Endodermal cell (in vitro differentiated cells): ENCODE measurements around the gene RCAN2. TPM values are rescaled to one million over a fixed set of nuclear protein-coding genes. Genes with fewer than 3 reads are reported as not detected.

ENCODE experiments used
- DNase-seq: peaks from one replicate; pipeline ENCODE4 v3.0.0-alpha.2; 2017
- H3K27ac ChIP-seq: 2 replicates; pipeline ENCODE4 v1.5.1; 2013; ENCODE audit warnings: mild to moderate bottlenecking, low read depth, low read length, moderate library complexity
- H3K27me3 ChIP-seq: 2 replicates; pipeline ENCODE4 v1.6.1; 2013; ENCODE audit warnings: mild to moderate bottlenecking, low read length, moderate library complexity; ENCODE audit not compliant: insufficient read depth, control insufficient read depth, poor library complexity, severe bottlenecking
- H3K36me3 ChIP-seq: 2 replicates; pipeline ENCODE4 v1.7.0; 2013; ENCODE audit warnings: mild to moderate bottlenecking, low read length, moderate library complexity; ENCODE audit not compliant: control insufficient read depth, insufficient read depth
- H3K4me1 ChIP-seq: one replicate; pipeline ENCODE4 v1.7.0; 2013; ENCODE audit warnings: low read length; ENCODE audit not compliant: control insufficient read depth, insufficient read depth
- H3K4me3 ChIP-seq: 2 replicates; pipeline ENCODE4 v1.5.1; 2013; ENCODE audit warnings: mild to moderate bottlenecking, low read length, moderate library complexity
- H3K9ac ChIP-seq: 2 replicates; pipeline ENCODE4 v1.6.1; 2013; ENCODE audit warnings: mild to moderate bottlenecking, low read length, moderate library complexity; ENCODE audit not compliant: poor library complexity, severe bottlenecking; ENCODE audit errors: extremely low read depth
- H3K9me3 ChIP-seq: 2 replicates; pipeline ENCODE4 v1.6.1; 2013; ENCODE audit warnings: mild to moderate bottlenecking, low read length, moderate library complexity; ENCODE audit not compliant: control insufficient read depth
- H3K27ac Mint-ChIP-seq: 2 replicates; pipeline ENCODE4 v1.8.0; 2020; ENCODE audit warnings: mixed read lengths
- H3K27me3 Mint-ChIP-seq: 2 replicates; pipeline ENCODE4 v1.8.0; 2021; ENCODE audit warnings: mild to moderate bottlenecking, mixed read lengths; ENCODE audit not compliant: insufficient read depth
- H3K36me3 Mint-ChIP-seq: 2 replicates; pipeline ENCODE4 v1.8.0; 2020; ENCODE audit warnings: low read depth, mixed read lengths
- H3K4me1 Mint-ChIP-seq: 2 replicates; pipeline ENCODE4 v1.8.0; 2020; ENCODE audit warnings: mixed read lengths
- H3K4me3 Mint-ChIP-seq: 2 replicates; pipeline ENCODE4 v1.8.0; 2020; ENCODE audit warnings: mild to moderate bottlenecking, moderate library complexity, mixed read lengths
- H3K9me3 Mint-ChIP-seq: 2 replicates; pipeline ENCODE4 v1.8.0; 2020; ENCODE audit warnings: mild to moderate bottlenecking, mixed read lengths
- WGBS, 2 experiments: methylation state at CpG; one replicate each; pipeline versions ENCODE4 v1.1.5 to v1.1.7; 2013; ENCODE audit warnings: missing lambda C conversion rate in 2 of 2, mixed read lengths in 1 of 2; ENCODE audit not compliant: insufficient coverage in 1 of 2, insufficient read length in 1 of 2; 5-methylcytosine and 5-hydroxymethylcytosine counted together
- total RNA-seq, 2 donors: library from RNA; stranded (reverse); fragmentation: NEBNext Ultra II Directional in 1 of 2; extraction: Animal tissue kit (Norgen Biotek cat#: 25700) in 1 of 2; gene quantifications; 2 replicates in 1 of 2; 3 replicates in 1 of 2; pipeline ENCODE4 v1.2.1, GENCODE V29; 2021
- TF ChIP-seq, protein P1 (sequence below): fragments of 200-600 bp; sonication (generic); conservative IDR thresholded peaks from 2 replicates; pipeline ENCODE4 v1.5.0; 2021; ENCODE audit warnings: antibody characterized with exemption, mild to moderate bottlenecking

RCAN2 gene
- total RNA-seq, 2 donors from 2014 or later, result 15.7 to 16.7 TPM

DNA sequence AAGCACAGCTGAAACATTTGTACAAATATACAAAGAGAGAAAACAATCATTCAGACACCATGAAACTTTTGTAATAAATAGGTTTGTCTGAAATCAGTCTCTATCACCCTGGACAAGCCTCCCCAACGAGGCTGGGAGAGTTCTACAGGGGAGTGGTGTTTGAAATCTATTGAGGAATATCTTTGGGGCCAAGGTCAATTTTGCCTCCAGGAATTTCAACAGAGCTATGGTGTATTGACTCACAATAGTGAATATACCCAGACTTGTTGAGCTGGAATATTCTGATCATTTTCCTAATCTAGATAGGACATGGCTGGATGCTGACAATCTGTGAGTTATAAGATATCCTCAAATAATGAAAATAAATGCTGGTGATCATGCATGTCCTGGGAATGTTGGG, 269.0 kb downstream of the RCAN2 start:
- Mint-ChIP-seq H3K27ac (no peak overlapping the region), H3K9me3 (peaks cover 4% of the 10 kb centered on the region), H3K4me1 (peaks cover 2% of the 10 kb centered on the region), H3K36me3 (no peaks in the 10 kb centered on the region), H3K4me3 (no peak overlapping the region), H3K27me3 (peaks cover 3% of the 10 kb centered on the region)
- 79% methylated on average over 1 of the region's 1 CpG; no CpG with 5 or more reads in 1 of the 2 experiments for WGBS, 2 experiments
- Histone ChIP-seq H3K36me3 (no peaks in the 10 kb centered on the region), H3K27ac (no peak overlapping the region), H3K27me3 (no peaks in the 10 kb centered on the region), H3K9ac (no peak overlapping the region), H3K4me3 (no peak overlapping the region), H3K9me3 (no peaks in the 10 kb centered on the region), H3K4me1 (peaks cover 2% of the 10 kb centered on the region)
- DNase-seq, result no peak
- TF ChIP-seq, protein P1, sequence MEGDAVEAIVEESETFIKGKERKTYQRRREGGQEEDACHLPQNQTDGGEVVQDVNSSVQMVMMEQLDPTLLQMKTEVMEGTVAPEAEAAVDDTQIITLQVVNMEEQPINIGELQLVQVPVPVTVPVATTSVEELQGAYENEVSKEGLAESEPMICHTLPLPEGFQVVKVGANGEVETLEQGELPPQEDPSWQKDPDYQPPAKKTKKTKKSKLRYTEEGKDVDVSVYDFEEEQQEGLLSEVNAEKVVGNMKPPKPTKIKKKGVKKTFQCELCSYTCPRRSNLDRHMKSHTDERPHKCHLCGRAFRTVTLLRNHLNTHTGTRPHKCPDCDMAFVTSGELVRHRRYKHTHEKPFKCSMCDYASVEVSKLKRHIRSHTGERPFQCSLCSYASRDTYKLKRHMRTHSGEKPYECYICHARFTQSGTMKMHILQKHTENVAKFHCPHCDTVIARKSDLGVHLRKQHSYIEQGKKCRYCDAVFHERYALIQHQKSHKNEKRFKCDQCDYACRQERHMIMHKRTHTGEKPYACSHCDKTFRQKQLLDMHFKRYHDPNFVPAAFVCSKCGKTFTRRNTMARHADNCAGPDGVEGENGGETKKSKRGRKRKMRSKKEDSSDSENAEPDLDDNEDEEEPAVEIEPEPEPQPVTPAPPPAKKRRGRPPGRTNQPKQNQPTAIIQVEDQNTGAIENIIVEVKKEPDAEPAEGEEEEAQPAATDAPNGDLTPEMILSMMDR, result no peak

DNA sequence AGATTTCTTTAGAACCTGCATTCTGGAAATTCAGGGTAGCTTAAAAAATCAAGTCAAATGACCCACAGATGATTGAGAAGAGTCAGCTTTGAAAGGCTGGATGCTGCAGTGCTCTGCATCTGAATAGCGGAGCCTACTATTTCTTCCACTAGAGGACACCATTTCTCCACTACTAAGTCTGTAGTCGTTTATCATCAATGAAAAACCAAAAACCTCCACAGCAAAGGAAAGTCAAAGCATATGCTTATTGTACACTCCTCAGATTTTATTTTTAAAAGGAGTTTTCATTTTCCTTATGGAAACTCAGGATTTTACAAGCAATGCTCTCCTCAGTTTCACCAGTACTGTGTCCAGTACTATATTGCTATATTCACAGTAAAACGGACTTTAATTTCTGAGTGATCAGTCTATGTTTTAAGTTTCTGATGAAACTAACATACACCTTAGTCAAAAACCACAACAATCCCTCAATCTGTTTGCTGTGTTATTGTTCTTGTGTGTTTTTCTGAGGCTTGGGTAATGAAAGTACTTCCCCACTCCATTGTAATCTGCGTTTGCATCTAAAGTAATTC, 269.9 kb downstream of the RCAN2 start:
- no peaks in the 10 kb centered on the region for H3K9me3 ChIP-seq
- H3K27ac ChIP-seq, result no peak overlapping the region
- H3K27me3 Mint-ChIP-seq, result peaks cover 3% of the 10 kb centered on the region
- peaks cover 2% of the 10 kb centered on the region for H3K4me1 ChIP-seq
- H3K36me3 Mint-ChIP-seq, result no peaks in the 10 kb centered on the region
- H3K4me1 Mint-ChIP-seq, result peaks cover 2% of the 10 kb centered on the region
- no peak overlapping the region for H3K4me3 ChIP-seq
- peaks cover 4% of the 10 kb centered on the region for H3K9me3 Mint-ChIP-seq
- DNase-seq, result no peak
- no peaks in the 10 kb centered on the region for H3K36me3 ChIP-seq
- TF ChIP-seq, protein P1, result peak; percentile 93
- H3K27me3 ChIP-seq, result no peaks in the 10 kb centered on the region
- H3K4me3 Mint-ChIP-seq, result no peak overlapping the region
- no peak overlapping the region for H3K9ac ChIP-seq
- 50 to 70% methylated on average over 2 to 4 of the region's 4 CpGs for WGBS, 2 experiments
- no peak overlapping the region for H3K27ac Mint-ChIP-seq

DNA sequence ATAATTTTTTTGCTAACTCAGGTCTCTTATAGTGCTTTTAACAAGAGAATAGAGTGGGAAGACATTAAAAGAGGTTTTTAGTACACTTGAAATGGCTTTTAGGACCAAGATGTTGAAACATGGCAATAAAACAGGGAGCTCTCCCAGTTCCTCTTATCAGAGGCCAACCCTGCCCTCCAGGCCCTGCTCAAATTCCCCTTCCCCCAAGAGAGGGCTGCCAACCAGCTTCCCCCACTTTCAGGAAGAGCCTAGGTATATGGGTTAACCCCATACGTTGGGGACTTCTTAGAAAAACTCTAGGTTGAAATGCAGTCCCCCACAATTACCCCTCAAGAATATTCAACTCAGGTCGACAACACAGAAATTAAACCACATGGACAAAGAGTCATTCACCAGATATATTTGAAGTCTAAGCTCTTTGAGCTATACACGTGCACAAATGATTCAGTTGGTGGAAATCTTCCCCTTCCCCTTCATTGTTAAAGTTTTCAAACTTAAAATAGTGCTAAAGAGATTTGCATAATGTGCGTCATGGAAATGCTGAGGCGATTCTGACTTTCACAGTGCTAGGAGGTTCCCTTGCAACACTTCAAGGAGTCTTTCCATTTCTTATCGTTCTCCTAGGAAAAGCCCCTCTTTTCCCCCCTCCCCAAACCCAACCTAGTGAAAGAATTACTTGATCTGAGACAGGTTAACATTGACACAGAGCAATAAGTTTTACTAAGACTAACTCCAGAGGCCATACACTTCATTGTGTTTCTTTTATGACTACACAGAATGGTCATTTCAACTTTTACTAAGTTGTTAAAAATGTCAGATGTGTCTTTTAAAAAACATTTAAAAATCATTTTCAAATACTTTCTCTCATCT, 270.7 kb downstream of the RCAN2 start:
- no peak overlapping the region for H3K27ac ChIP-seq
- Mint-ChIP-seq H3K27me3 (peaks cover 8% of the 10 kb centered on the region), H3K4me3 (no peak overlapping the region), H3K4me1 (peaks cover 2% of the 10 kb centered on the region), H3K36me3 (no peaks in the 10 kb centered on the region), H3K9me3 (peaks cover 3% of the 10 kb centered on the region), H3K27ac (no peak overlapping the region)
- H3K36me3 ChIP-seq, result no peaks in the 10 kb centered on the region
- H3K4me3 ChIP-seq, result no peak overlapping the region
- H3K9me3 ChIP-seq, result no peaks in the 10 kb centered on the region
- H3K9ac ChIP-seq, result no peak overlapping the region
- WGBS, 2 experiments, result 73 to 93% methylated on average over 4 to 6 of the region's 6 CpGs
- H3K27me3 ChIP-seq, result no peaks in the 10 kb centered on the region
- H3K4me1 ChIP-seq, result peaks cover 2% of the 10 kb centered on the region
- no peak for DNase-seq
- TF ChIP-seq, protein P1, result no peak
